Thoracic aorta (tissue), 2 donors: ENCODE measurements around the gene OBP2B. TPM values are rescaled to one million over a fixed set of nuclear protein-coding genes. Genes with fewer than 3 reads are reported as not detected.
"Not testable (repeated sequence)": the region's sequence is repeated elsewhere in the genome, so short reads cannot be mapped to it uniquely, and the experiment has no call there.

Experiments used
- ATAC-seq: fragments of 150-250 bp; one replicate; pipeline ENCODE4 v1.8.0; 2017; ENCODE audit warnings: low read depth; ENCODE audit not compliant: insufficient number of reproducible peaks, low FRiP score
- DNase-seq: peaks from one replicate; pipeline ENCODE4 v3.0.0-alpha.2; 2020; ENCODE audit warnings: low spot score
- H3K27ac ChIP-seq, 2 donors: fragments of 200-600 bp; sonication (generic); 1 replicate in 1 of 2; 2 replicates in 1 of 2; pipeline ENCODE4 v1.5.1; 2016; ENCODE audit warnings: mild to moderate bottlenecking in 2 of 2, moderate library complexity in 2 of 2
- H3K27me3 ChIP-seq: fragments of 200-600 bp; sonication (generic); replicated peaks from 2 replicates; pipeline ENCODE4 v1.6.0; 2016; ENCODE audit warnings: mild to moderate bottlenecking; ENCODE audit not compliant: insufficient read depth
- H3K36me3 ChIP-seq: fragments of 200-600 bp; sonication (generic); one replicate; pipeline ENCODE4 v1.5.1; 2016
- H3K4me1 ChIP-seq, 2 donors: fragments of 200-600 bp; sonication (generic); 1 replicate in 1 of 2; 2 replicates in 1 of 2; pipeline versions ENCODE4 v1.5.1 to v1.6.0; 2016; ENCODE audit warnings: low read depth in 2 of 2, mild to moderate bottlenecking in 1 of 2; ENCODE audit not compliant: control insufficient read depth in 1 of 2
- H3K4me3 ChIP-seq: fragments of 200-600 bp; sonication (generic); 2 replicates; pipeline ENCODE4 v1.5.1; 2016; ENCODE audit warnings: mild to moderate bottlenecking
- H3K9me3 ChIP-seq: fragments of 200-600 bp; sonication (generic); 2 replicates; pipeline ENCODE4 v1.5.1; 2016
- total RNA-seq, 2 donors: library from RNA; depleted of rRNA; stranded (reverse); fragments of >200 nt; gene quantifications; one replicate each; pipeline versions ENCODE4 v1.1.0 to v1.2.3, GENCODE V29; 2016
- TF ChIP-seq, protein P1 (sequence below): fragments of 200-600 bp; sonication (generic); IDR thresholded peaks from one replicate; pipeline ENCODE4 v1.5.1; 2019; ENCODE audit warnings: antibody characterized with exemption

OBP2B gene
- total RNA-seq, 2 donors from 2014 or later = not detected

DNA sequence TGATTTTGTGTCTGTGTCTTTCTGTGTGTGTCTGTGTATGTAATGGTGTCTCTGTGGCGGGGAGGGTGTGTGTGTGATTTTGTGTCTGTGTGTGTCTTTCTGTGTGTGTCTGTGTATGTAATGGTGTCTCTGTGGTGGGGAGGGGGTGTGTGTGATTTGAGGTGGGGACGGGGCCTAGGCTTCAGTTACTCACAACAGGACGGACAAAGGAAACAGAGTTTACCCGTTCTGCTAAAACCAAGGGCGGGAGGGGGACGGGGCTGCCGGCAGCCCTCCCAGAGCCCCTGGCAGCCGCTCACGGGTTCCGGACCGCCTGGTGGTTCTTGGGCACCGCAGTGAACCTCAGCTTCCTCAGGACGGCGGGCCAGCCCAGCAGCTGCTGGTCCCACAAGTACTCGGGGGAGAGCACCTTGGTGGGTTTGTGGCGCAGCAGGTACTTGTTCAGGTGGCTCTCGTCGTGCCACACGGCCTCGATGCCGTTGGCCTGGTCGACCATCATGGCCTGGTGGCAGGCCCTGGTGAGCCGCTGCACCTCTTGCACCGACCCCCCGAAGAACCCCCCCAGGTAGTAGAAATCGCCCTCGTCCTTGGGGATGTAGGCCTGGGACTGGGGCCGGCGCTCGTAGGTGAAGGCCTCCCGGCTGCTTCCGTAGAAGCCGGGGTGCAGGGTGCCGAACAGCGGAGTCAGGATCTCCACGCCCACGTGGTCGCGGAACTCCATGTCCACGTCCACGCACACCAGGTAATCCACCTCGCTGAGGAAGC, 46.5 kb upstream of the OBP2B start:
- Histone ChIP-seq H3K4me1 (no peaks in the 10 kb centered on the region), H3K27ac (no peak overlapping the region), H3K27me3 (no peaks in the 10 kb centered on the region), H3K36me3 (no peaks in the 10 kb centered on the region), H3K4me3 (no peak overlapping the region), H3K9me3 (no peaks in the 10 kb centered on the region)
- no peak for ATAC-seq
- DNase-seq = no peak
- TF ChIP-seq, protein P1, sequence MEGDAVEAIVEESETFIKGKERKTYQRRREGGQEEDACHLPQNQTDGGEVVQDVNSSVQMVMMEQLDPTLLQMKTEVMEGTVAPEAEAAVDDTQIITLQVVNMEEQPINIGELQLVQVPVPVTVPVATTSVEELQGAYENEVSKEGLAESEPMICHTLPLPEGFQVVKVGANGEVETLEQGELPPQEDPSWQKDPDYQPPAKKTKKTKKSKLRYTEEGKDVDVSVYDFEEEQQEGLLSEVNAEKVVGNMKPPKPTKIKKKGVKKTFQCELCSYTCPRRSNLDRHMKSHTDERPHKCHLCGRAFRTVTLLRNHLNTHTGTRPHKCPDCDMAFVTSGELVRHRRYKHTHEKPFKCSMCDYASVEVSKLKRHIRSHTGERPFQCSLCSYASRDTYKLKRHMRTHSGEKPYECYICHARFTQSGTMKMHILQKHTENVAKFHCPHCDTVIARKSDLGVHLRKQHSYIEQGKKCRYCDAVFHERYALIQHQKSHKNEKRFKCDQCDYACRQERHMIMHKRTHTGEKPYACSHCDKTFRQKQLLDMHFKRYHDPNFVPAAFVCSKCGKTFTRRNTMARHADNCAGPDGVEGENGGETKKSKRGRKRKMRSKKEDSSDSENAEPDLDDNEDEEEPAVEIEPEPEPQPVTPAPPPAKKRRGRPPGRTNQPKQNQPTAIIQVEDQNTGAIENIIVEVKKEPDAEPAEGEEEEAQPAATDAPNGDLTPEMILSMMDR = no peak

DNA sequence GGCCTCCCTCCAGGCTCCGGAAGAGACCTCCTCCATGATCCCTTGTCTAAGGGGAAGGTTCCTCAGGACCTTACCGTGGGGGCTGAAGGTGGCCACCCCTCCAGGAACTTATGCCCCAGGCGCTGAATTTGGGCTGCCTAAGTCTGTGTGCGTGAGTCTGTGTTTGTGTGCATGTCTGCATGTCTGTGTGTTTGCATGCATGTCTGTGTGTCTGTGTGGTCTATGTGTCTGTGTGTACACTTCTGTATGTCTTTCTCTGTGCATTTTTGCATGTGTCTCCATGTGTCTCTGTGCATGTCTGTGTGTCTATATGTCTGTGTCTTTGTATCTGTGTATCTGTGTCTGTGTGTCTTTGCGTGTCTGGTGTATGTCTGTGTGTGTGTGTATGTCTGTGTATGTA, 45.4 kb upstream of the OBP2B start:
- Histone ChIP-seq H3K4me3 (no peak overlapping the region), H3K27me3 (no peaks in the 10 kb centered on the region), H3K9me3 (no peaks in the 10 kb centered on the region), H3K27ac (no peak overlapping the region), H3K36me3 (no peaks in the 10 kb centered on the region), H3K4me1 (no peaks in the 10 kb centered on the region)
- TF ChIP-seq, protein P1 = no peak
- no peak for ATAC-seq
- DNase-seq = no peak

DNA sequence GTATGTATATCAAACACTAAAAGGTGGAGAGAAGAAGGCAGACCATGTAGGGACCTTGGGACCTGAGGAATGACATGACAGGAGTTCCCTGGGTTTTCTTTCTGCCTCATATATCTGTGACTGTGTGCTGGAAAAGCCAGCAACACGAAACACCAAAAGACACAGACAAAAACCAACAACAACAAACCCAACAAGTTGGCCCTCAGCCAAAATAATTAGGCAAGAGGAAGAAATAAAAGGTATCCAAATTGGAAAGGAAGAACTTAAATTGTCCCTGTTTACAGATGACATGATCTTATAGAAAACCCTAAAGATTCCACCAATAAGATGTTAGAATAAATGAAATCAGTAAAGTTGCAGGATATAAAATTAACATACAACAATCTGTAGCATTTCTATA, 44.2 kb upstream of the OBP2B start:
- DNase-seq = no peak
- H3K27me3 ChIP-seq = no peaks in the 10 kb centered on the region
- H3K27ac ChIP-seq = no peak overlapping the region
- no peak overlapping the region for H3K4me3 ChIP-seq
- no peaks in the 10 kb centered on the region for H3K9me3 ChIP-seq
- ATAC-seq = no peak
- H3K4me1 ChIP-seq = no peaks in the 10 kb centered on the region
- TF ChIP-seq, protein P1 = no peak
- no peaks in the 10 kb centered on the region for H3K36me3 ChIP-seq

DNA sequence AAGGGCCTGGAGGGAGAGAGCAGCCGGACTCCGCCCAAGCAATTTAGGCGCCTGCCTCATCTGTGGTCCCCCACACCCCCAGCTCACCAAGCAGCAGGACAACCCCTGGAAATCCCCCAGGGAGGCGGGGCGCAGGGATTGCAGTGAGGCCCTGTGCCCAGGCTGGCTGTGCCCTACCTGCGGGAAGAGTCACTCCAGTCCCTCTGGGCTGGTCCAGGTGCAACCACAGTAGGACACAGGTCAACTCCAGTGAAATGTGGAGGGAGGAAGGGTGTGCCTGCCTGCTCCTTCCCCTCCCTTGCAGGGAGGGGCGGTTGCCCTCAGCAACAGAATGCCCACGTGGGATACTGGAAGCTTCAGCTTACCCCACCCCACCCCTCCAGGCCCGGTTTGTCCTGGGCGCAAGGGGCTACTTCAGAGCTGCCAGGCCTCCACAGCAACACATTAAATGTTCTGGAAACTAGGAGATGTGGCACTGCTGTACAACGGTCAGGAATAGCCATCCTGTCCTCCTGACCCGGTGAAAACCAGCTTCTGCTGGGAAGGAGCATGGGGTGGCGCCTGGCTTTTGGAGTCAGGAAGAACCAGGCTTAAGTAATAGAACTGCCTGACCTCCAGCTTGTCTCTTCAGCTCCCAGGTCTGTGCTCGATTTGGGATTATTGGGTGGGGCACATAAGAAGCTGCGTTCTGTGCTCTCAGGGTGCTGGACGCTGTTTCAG, 43.4 kb upstream of the OBP2B start:
- Histone ChIP-seq H3K4me3 (no peak overlapping the region), H3K36me3 (no peaks in the 10 kb centered on the region), H3K27me3 (no peaks in the 10 kb centered on the region), H3K4me1 (no peaks in the 10 kb centered on the region), H3K9me3 (no peaks in the 10 kb centered on the region), H3K27ac (no peak overlapping the region)
- ATAC-seq (no peak), DNase-seq (no peak)
- TF ChIP-seq, protein P1 = no peak

DNA sequence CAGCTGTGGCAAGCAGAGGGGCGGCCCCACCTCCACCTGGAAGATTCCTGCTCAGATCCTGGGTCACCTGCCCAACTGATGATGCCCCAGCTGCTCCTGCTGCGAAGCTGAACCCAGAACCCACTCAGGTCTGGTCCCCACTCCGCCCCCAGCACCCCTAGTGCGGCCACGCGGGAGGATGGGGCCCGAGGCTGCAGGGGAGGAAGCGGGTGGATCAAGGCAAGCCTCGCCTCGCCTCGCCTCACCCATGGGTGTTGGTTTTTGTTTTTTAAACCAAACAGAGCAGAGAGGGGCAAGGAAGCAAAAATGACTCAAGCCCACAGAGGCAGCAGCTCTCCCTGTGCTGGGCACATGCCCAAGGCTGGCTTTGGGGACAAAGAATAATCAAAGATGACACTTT, 42.7 kb upstream of the OBP2B start:
- Histone ChIP-seq H3K4me3 (no peak overlapping the region), H3K27me3 (no peaks in the 10 kb centered on the region), H3K36me3 (no peaks in the 10 kb centered on the region), H3K27ac (no peak overlapping the region), H3K9me3 (no peaks in the 10 kb centered on the region), H3K4me1 (no peaks in the 10 kb centered on the region)
- TF ChIP-seq, protein P1 = no peak
- ATAC-seq (no peak), DNase-seq (no peak)

DNA sequence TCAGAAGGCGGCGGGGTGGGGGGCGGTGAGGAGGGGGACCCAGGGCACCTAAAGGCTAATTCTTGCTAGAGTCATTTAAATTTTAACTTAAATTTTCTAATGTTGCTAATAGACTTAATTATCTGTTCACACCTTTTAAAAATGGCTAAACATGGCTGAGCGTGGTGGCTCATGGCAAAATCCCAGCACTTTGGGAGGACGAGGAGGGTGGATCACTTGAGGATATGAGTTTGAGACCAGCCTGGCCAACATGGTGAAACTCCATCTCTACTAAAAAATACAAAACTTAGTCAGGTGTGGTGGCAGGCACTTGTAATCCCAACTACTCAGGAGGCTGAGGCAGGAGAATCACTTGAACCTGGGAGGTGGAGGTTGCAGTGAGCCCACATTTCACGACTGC, 42.2 kb upstream of the OBP2B start:
- not testable (repeated sequence) for H3K27me3 ChIP-seq, ATAC-seq, DNase-seq, H3K36me3 ChIP-seq, H3K4me3 ChIP-seq, H3K27ac ChIP-seq, H3K4me1 ChIP-seq, H3K9me3 ChIP-seq
